H1 (cell line): Measurements from ENCODE around the gene CCSER2. TPM values are rescaled to one million over a fixed set of nuclear protein-coding genes. Genes with fewer than 3 reads are reported as not detected.

Experiments
- SIRT6 ChIP-seq: IDR thresholded peaks from one replicate; pipeline ENCODE4 v1.7.1; 2012; ENCODE audit warnings: low read length, inconsistent platforms
- polyA plus RNA-seq, 7 experiments: library from polyadenylated mRNA; depleted of rRNA in 3 of 7; stranded (reverse) in 5 of 7; unstranded in 2 of 7; fragments of >200 nt in 5 of 7; fragments of 200-250 nt in 2 of 7; gene quantifications; 1 replicate in 5 of 7; 2 replicates in 1 of 7; 4 replicates in 1 of 7; pipeline versions ENCODE4 v1.2.1 to v1.2.3, GENCODE V29; 2011 to 2013; ENCODE audit warnings: missing spikeins in 2 of 7, mixed read lengths in 2 of 7
- total RNA-seq: library from RNA; stranded (reverse); fragmentation: NEBNext Ultra II Directional; extraction: Animal tissue kit (Norgen Biotek cat#: 25700); gene quantifications from 2 replicates; pipeline ENCODE4 v1.2.1, GENCODE V29; 2021

Gene CCSER2
- total and polyA plus RNA-seq, 2 of the 8 experiments (the other 6 are each of a cell fraction or from before 2014, with no cell fraction given): 6.9 to 30.5 TPM

DNA sequence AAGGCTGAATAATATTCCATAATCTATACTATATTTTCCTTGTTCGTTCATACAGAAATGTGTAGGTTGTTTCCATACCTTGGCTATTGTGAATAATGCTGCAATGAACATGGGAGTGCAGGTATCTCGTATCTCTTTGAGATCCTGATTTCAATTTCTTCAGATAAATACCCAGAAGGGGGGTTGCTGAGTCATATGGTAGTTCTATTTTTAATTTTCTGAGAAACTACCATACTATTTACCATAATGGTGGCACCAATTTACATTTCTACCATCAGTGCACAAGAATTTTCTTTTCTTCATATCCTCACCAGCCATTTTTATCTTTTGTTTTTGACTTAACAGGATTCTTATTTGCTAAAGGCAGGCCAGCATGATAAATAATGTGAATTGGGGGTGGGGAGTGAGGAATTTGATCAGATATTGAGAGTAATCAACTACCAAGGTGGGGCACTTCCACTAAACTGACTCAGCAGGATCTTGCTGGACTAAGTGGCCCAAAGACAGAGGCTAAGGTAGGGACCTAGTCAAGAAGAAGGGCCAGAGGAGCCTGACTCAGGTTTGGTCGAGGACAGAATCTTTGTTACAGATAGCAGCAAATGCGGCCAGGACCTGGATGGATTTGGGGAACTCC lies 21.5 kb upstream of the CCSER2 start (continued):
- TF ChIP-seq SIRT6: no peak
